HepG2 (cell line): ENCODE measurements around the gene EFNA2. TPM values are rescaled to one million over a fixed set of nuclear protein-coding genes. Genes with fewer than 3 reads are reported as not detected.
A peak's percentile ranks its signal among the peaks of the same experiment; 100 is the strongest.

ENCODE experiments used
- CHCHD3 ChIP-seq: sonication (generic); formaldehyde crosslinking; IDR thresholded peaks from 2 replicates; pipeline ENCODE4 v1.8.0; 2022; ENCODE audit warnings: mild to moderate bottlenecking, missing genetic modification reagents, moderate library complexity
- FOXP1 ChIP-seq, 2 experiments: fragments of 450-650 bp in 1 of 2; IDR thresholded peaks; 2 replicates each; pipeline ENCODE4 v1.6.1; 2017 to 2018; ENCODE audit warnings: antibody characterized with exemption in 1 of 2
- ZNF124 ChIP-seq: sonication (generic); formaldehyde crosslinking; IDR thresholded peaks from 2 replicates; pipeline ENCODE4 v1.4.0; 2020; ENCODE audit warnings: missing genetic modification reagents
- ZNF256 ChIP-seq: sonication (generic); formaldehyde crosslinking; conservative IDR thresholded peaks from 2 replicates; pipeline ENCODE4 v1.4.0; 2020; ENCODE audit warnings: missing genetic modification reagents
- ZNF530 ChIP-seq: sonication (generic); formaldehyde crosslinking; IDR thresholded peaks from 2 replicates; pipeline ENCODE4 v1.5.0; 2020; ENCODE audit warnings: low read depth, mild to moderate bottlenecking, missing genetic modification reagents
- polyA plus RNA-seq, 8 experiments: library from polyadenylated mRNA; depleted of rRNA in 3 of 8; stranded (reverse) in 7 of 8; unstranded in 1 of 8; fragments of >200 nt; fragmentation: Illumina TruSeq in 4 of 8; extraction: Trizol in 4 of 8; gene quantifications; 2 replicates each; pipeline versions ENCODE4 v1.2.1 to v1.2.3, GENCODE V29; 2011 to 2016; ENCODE audit warnings: low read depth in 4 of 8, missing spikeins in 1 of 8, mixed read lengths in 1 of 8; ENCODE audit not compliant: insufficient read depth in 1 of 8
- total RNA-seq, 5 experiments: library from RNA; depleted of rRNA; stranded (reverse); fragments of >200 nt; fragmentation: Illumina TruSeq; extraction: Trizol; gene quantifications; 2 replicates each; pipeline ENCODE4 v1.2.3, GENCODE V29; 2016; ENCODE audit warnings: low read depth in 1 of 5
- TF ChIP-seq, protein P1 (sequence below): sonication (generic); formaldehyde crosslinking; IDR thresholded peaks from 2 replicates; pipeline ENCODE4 v1.5.1; 2020; ENCODE audit warnings: mild to moderate bottlenecking, missing genetic modification reagents, moderate library complexity
- TF ChIP-seq, protein P2 (sequence below), 2 experiments: sonication (generic) in 1 of 2; formaldehyde crosslinking in 1 of 2; IDR thresholded peaks; 2 replicates each; pipeline versions ENCODE4 v1.5.1 to v1.6.1; 2011 to 2020; ENCODE audit warnings: borderline replicate concordance in 1 of 2, low read depth in 1 of 2, low read length in 1 of 2, mild to moderate bottlenecking in 1 of 2, missing genetic modification reagents in 1 of 2, moderate library complexity in 1 of 2
- TF ChIP-seq, protein P3 (sequence below): sonication (generic); formaldehyde crosslinking; IDR thresholded peaks from 2 replicates; pipeline ENCODE4 v1.4.0; 2020; ENCODE audit warnings: mild to moderate bottlenecking, missing genetic modification reagents, borderline replicate concordance
- TF ChIP-seq, protein P4 (sequence below): sonication (generic); formaldehyde crosslinking; IDR thresholded peaks from 2 replicates; pipeline ENCODE4 v1.5.1; 2020; ENCODE audit warnings: missing genetic modification reagents, mild to moderate bottlenecking, borderline replicate concordance
- TF ChIP-seq, protein P5 (sequence below): sonication (generic); formaldehyde crosslinking; IDR thresholded peaks from 2 replicates; pipeline ENCODE4 v1.8.0; 2022; ENCODE audit warnings: missing genetic modification reagents, low read depth, mild to moderate bottlenecking, borderline replicate concordance

Gene EFNA2
- total and polyA plus RNA-seq, 2 of the 13 experiments (the other 11 are each of a cell fraction or from before 2014, with no cell fraction given), result 6.0 to 9.9 TPM

DNA sequence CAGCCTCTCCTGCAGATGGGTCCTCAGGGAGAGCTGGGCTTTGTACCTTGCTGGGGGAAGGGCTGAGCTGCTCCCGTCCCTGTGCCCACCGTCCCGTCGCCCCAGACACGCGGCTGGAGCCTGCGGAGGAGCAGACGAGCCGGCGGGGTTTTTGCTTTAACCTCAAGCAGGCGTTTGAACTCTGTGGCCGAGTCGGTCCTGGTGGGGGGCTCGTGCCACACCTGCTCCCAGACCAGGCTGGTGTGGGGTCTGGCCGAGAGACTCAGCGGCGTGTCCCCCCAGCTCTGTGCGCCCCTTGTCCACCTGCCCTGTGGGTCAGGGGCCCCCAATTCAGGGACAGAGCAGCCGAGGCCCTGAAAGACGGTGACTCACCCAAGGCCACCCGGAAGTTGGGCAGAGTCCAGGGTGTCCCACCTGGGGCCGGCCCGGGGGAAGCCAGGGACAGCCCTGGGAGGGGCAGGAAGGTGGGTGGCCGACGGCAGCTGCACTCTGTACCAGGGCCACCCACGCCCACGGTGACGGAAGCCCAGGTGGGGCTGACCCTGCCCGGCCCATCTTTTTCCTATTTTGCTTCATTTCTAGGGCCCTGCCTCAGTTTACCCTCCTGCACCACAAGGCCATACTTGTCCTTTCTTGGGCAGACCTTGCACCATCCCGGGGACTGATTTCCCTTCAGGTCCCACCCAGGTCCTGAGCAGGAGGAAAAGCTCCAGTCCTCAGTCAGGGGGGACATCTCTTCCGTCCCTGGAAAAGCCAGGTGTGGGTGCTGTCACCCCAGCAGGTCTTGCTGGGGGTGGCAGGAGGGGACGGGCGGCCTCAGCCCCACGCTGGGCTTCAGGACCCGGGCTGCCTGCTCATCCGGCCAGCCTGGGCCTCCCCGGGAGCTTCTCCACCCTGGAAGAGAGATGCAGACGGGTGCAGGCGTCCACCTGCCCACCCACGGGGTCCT lies 5.3 kb downstream of the EFNA2 start (continued):
- TF ChIP-seq, protein P1, sequence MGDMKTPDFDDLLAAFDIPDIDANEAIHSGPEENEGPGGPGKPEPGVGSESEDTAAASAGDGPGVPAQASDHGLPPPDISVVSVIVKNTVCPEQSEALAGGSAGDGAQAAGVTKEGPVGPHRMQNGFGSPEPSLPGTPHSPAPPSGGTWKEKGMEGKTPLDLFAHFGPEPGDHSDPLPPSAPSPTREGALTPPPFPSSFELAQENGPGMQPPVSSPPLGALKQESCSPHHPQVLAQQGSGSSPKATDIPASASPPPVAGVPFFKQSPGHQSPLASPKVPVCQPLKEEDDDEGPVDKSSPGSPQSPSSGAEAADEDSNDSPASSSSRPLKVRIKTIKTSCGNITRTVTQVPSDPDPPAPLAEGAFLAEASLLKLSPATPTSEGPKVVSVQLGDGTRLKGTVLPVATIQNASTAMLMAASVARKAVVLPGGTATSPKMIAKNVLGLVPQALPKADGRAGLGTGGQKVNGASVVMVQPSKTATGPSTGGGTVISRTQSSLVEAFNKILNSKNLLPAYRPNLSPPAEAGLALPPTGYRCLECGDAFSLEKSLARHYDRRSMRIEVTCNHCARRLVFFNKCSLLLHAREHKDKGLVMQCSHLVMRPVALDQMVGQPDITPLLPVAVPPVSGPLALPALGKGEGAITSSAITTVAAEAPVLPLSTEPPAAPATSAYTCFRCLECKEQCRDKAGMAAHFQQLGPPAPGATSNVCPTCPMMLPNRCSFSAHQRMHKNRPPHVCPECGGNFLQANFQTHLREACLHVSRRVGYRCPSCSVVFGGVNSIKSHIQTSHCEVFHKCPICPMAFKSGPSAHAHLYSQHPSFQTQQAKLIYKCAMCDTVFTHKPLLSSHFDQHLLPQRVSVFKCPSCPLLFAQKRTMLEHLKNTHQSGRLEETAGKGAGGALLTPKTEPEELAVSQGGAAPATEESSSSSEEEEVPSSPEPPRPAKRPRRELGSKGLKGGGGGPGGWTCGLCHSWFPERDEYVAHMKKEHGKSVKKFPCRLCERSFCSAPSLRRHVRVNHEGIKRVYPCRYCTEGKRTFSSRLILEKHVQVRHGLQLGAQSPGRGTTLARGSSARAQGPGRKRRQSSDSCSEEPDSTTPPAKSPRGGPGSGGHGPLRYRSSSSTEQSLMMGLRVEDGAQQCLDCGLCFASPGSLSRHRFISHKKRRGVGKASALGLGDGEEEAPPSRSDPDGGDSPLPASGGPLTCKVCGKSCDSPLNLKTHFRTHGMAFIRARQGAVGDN (CRISPR knock-in tag), result peak; percentile 94
- TF ChIP-seq, protein P2, sequence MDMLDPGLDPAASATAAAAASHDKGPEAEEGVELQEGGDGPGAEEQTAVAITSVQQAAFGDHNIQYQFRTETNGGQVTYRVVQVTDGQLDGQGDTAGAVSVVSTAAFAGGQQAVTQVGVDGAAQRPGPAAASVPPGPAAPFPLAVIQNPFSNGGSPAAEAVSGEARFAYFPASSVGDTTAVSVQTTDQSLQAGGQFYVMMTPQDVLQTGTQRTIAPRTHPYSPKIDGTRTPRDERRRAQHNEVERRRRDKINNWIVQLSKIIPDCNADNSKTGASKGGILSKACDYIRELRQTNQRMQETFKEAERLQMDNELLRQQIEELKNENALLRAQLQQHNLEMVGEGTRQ (IDR thresholded peaks at IDR 0.05; ENCODE audit: low read depth, low read length), result no peak
- TF ChIP-seq, protein P2 (CRISPR knock-in tag; IDR thresholded peaks at IDR 0.05; ENCODE audit: borderline replicate concordance), result no peak
- TF ChIP-seq FOXP1 (IDR thresholded peaks at IDR 0.05) (no peak), FOXP1 (CRISPR knock-in tag; IDR thresholded peaks at IDR 0.05) (peak; percentile 42), ZNF124 (CRISPR knock-in tag) (no peak), CHCHD3 (no peak), ZNF530 (CRISPR knock-in tag) (no peak), ZNF256 (CRISPR knock-in tag) (no peak)
- TF ChIP-seq, protein P3, sequence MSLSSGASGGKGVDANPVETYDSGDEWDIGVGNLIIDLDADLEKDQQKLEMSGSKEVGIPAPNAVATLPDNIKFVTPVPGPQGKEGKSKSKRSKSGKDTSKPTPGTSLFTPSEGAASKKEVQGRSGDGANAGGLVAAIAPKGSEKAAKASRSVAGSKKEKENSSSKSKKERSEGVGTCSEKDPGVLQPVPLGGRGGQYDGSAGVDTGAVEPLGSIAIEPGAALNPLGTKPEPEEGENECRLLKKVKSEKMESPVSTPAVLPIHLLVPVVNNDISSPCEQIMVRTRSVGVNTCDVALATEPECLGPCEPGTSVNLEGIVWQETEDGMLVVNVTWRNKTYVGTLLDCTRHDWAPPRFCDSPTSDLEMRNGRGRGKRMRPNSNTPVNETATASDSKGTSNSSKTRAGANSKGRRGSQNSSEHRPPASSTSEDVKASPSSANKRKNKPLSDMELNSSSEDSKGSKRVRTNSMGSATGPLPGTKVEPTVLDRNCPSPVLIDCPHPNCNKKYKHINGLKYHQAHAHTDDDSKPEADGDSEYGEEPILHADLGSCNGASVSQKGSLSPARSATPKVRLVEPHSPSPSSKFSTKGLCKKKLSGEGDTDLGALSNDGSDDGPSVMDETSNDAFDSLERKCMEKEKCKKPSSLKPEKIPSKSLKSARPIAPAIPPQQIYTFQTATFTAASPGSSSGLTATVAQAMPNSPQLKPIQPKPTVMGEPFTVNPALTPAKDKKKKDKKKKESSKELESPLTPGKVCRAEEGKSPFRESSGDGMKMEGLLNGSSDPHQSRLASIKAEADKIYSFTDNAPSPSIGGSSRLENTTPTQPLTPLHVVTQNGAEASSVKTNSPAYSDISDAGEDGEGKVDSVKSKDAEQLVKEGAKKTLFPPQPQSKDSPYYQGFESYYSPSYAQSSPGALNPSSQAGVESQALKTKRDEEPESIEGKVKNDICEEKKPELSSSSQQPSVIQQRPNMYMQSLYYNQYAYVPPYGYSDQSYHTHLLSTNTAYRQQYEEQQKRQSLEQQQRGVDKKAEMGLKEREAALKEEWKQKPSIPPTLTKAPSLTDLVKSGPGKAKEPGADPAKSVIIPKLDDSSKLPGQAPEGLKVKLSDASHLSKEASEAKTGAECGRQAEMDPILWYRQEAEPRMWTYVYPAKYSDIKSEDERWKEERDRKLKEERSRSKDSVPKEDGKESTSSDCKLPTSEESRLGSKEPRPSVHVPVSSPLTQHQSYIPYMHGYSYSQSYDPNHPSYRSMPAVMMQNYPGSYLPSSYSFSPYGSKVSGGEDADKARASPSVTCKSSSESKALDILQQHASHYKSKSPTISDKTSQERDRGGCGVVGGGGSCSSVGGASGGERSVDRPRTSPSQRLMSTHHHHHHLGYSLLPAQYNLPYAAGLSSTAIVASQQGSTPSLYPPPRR (CRISPR knock-in tag), result peak; percentile 88
- TF ChIP-seq, protein P4, sequence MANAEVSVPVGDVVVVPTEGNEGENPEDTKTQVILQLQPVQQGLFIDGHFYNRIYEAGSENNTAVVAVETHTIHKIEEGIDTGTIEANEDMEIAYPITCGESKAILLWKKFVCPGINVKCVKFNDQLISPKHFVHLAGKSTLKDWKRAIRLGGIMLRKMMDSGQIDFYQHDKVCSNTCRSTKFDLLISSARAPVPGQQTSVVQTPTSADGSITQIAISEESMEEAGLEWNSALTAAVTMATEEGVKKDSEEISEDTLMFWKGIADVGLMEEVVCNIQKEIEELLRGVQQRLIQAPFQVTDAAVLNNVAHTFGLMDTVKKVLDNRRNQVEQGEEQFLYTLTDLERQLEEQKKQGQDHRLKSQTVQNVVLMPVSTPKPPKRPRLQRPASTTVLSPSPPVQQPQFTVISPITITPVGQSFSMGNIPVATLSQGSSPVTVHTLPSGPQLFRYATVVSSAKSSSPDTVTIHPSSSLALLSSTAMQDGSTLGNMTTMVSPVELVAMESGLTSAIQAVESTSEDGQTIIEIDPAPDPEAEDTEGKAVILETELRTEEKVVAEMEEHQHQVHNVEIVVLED (CRISPR knock-in tag), result peak; percentile 63; the same call in 1 of the 2 replicates
- TF ChIP-seq, protein P5, sequence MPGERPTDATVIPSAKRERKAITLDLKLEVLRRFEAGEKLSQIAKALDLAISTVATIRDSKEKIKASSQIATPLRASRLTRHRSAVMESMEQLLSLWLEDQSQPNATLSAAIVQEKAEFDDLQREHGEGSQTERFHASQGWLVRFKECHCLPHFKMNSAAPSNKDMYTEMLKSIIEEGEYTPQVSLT (CRISPR knock-in tag), result peak; percentile 79; the same call in 1 of the 2 replicates
